Panc1 (cell line): ENCODE measurements around the gene IWS1. TPM values are rescaled to one million over a fixed set of nuclear protein-coding genes. Genes with fewer than 3 reads are reported as not detected.

Experiments
- ATAC-seq: fragments of 200-7000 bp; cut with Tn5 transposase; 2 replicates; pipeline ENCODE4 v1.9.1; 2020; ENCODE audit warnings: mild to moderate bottlenecking, moderate library complexity
- BruUV-seq: library from RNA; stranded (reverse); fragments of 400-500 nt; replicated peaks from 2 replicates; lab custom pipeline; 2021; lab: Mats Ljungman, UMichigan
- CTCF ChIA-PET: fragments of 300-600 bp; sonication (Branson Sonifier 250); formaldehyde crosslinking; loops from one replicate; lab custom pipeline; 2022; ENCODE audit warnings: antibody characterized with exemption; lab: Charles Lee
- POLR2A ChIA-PET: fragments of 300-600 bp; sonication (Branson Sonifier 250); formaldehyde crosslinking; loops from one replicate; lab custom pipeline; 2022; ENCODE audit warnings: antibody characterized with exemption; lab: Charles Lee
- DNase-seq: peaks from one replicate; pipeline ENCODE4 v3.0.0-alpha.2; 2010; ENCODE audit warnings: low read depth, low spot score
- H3K27ac ChIP-seq: 2 replicates; pipeline ENCODE4 v1.5.1; 2011; ENCODE audit warnings: mild to moderate bottlenecking, low read length, inconsistent platforms
- H3K27me3 ChIP-seq: fragments of 200-500 bp; sonication (Bioruptor generic); 2 replicates; pipeline ENCODE4 v1.6.0; 2014; ENCODE audit warnings: low read length, inconsistent platforms; ENCODE audit not compliant: control insufficient read depth, insufficient read depth
- H3K36me3 ChIP-seq: fragments of 200-500 bp; sonication (Bioruptor generic); 2 replicates; pipeline ENCODE4 v1.5.1; 2014; ENCODE audit warnings: inconsistent platforms, mild to moderate bottlenecking, low read length, moderate library complexity; ENCODE audit not compliant: control insufficient read depth, insufficient read depth
- H3K4me1 ChIP-seq: 2 replicates; pipeline ENCODE4 v1.5.1; 2011; ENCODE audit warnings: inconsistent platforms, mild to moderate bottlenecking, low read length, moderate library complexity; ENCODE audit not compliant: control insufficient read depth, insufficient read depth
- H3K4me3 ChIP-seq, 2 experiments: 2 replicates each; pipeline ENCODE4 v1.5.1; 2011 to 2012; ENCODE audit warnings: low read depth in 2 of 2, low read length in 2 of 2, mild to moderate bottlenecking in 2 of 2, inconsistent platforms in 1 of 2, moderate library complexity in 1 of 2
- H3K9me3 ChIP-seq: fragments of 200-500 bp; sonication (Bioruptor generic); 2 replicates; pipeline ENCODE4 v1.5.1; 2014; ENCODE audit warnings: low read depth, mild to moderate bottlenecking, inconsistent platforms, low read length, moderate library complexity; ENCODE audit not compliant: control insufficient read depth, insufficient read depth
- CTCF ChIP-seq: fragments of 450-650 bp; IDR thresholded peaks from 2 replicates; pipeline ENCODE4 v1.5.1; 2017; ENCODE audit warnings: mild to moderate bottlenecking
- POLR2AphosphoS5 ChIP-seq: IDR thresholded peaks from 2 replicates; pipeline ENCODE4 v1.6.1; 2012; ENCODE audit warnings: mild to moderate bottlenecking, low read depth, low read length, moderate library complexity
- REST ChIP-seq, 2 experiments: IDR thresholded peaks; 2 replicates each; pipeline ENCODE4 v1.6.1; 2011 to 2012; ENCODE audit warnings: low read depth in 2 of 2, control low read depth in 1 of 2, low read length in 1 of 2, mild to moderate bottlenecking in 1 of 2, moderate library complexity in 1 of 2; ENCODE audit not compliant: insufficient read depth in 1 of 2
- SIN3A ChIP-seq: IDR thresholded peaks from 2 replicates; pipeline ENCODE4 v1.6.1; 2012; ENCODE audit warnings: low read depth, mild to moderate bottlenecking, low read length, moderate library complexity, borderline replicate concordance; ENCODE audit not compliant: insufficient read depth
- TCF7L2 ChIP-seq: IDR thresholded peaks from 2 replicates; pipeline ENCODE4 v1.6.1; 2011; ENCODE audit warnings: mild to moderate bottlenecking, low read depth, low read length, inconsistent platforms
- in situ Hi-C: cut with HindIII; loops from 2 replicates; pipeline ENCODE4 v1.10.0; 2016; ENCODE audit warnings: low sequenced_read_pairs, low pct_unique_long_range_greater_than_20kb
- intact Hi-C: fragments of 100-400 bp; cut with micrococcal nuclease; formaldehyde crosslinking; loops from one replicate; pipeline ENCODE4 v1.10.0; 2022; ENCODE audit not compliant: unreplicated experiment
- total RNA-seq: library from RNA; stranded (reverse); gene quantifications from one replicate; pipeline ENCODE4 v1.2.1, GENCODE V29; 2021; ENCODE audit not compliant: unreplicated experiment

IWS1 gene
- total RNA-seq, 1 experiment from 2014 or later, result 48.6 TPM

GRCh38 chr2:127434515-127434914 lies 91.8 kb downstream of the IWS1 start:
- no peak overlapping the region for H3K27ac ChIP-seq
- no TSS peak for BruUV-seq
- CTCF ChIA-PET, result no interaction called here
- no peaks in the 10 kb centered on the region for H3K36me3 ChIP-seq
- H3K27me3 ChIP-seq, result no peaks in the 10 kb centered on the region
- POLR2A ChIA-PET, result no interaction called here
- no peaks in the 10 kb centered on the region for H3K4me1 ChIP-seq
- no peak for ATAC-seq
- TF ChIP-seq REST (IDR thresholded peaks at IDR 0.05; ENCODE audit: insufficient read depth in 1 of 2, low read depth in 2 of 2, low read length in 1 of 2), result no peak
- no peak for TF ChIP-seq POLR2AphosphoS5
- no peak for TF ChIP-seq SIN3A
- TF ChIP-seq TCF7L2, result no peak
- H3K9me3 ChIP-seq, result no peaks in the 10 kb centered on the region
- intact Hi-C loops, result no loop called here
- no peak overlapping the region for H3K4me3 ChIP-seq
- in situ Hi-C loops, result no loop called here
- no peak for DNase-seq

- no peak overlapping the region for H3K4me3 ChIP-seq
- TF ChIP-seq SIN3A, result no peak
- no peak for TF ChIP-seq TCF7L2
- no peak for TF ChIP-seq REST (IDR thresholded peaks at IDR 0.05; ENCODE audit: insufficient read depth in 1 of 2, low read depth in 2 of 2, low read length in 1 of 2)
- no peak for TF ChIP-seq CTCF
- TF ChIP-seq POLR2AphosphoS5, result no peak
- CTCF ChIA-PET, result no interaction called here
- H3K4me1 ChIP-seq, result no peaks in the 10 kb centered on the region
- no peaks in the 10 kb centered on the region for H3K9me3 ChIP-seq
- intact Hi-C loops (no loop called here), in situ Hi-C loops (no loop called here)
- POLR2A ChIA-PET, result no interaction called here
- BruUV-seq, result no TSS peak
- H3K27me3 ChIP-seq, result no peaks in the 10 kb centered on the region
- H3K36me3 ChIP-seq, result no peaks in the 10 kb centered on the region
- no peak for DNase-seq
- H3K27ac ChIP-seq, result no peak overlapping the region
- ATAC-seq, result no peak
These were observed 94.8 kb downstream of the IWS1 start for GRCh38 chr2:127431408-127432023.

Other genes with a start within 250 kb of the IWS1 start
- gene ERCC3, start 232.3 kb downstream of the IWS1 start, total RNA-seq, result 38.0 TPM
- gene MAP3K2, start 138.5 kb downstream of the IWS1 start, total RNA-seq, result 70.6 TPM
- gene PROC, start 108.1 kb downstream of the IWS1 start, total RNA-seq, result 1.1 TPM
- 0.15 TPM for gene MYO7B, start 9.2 kb upstream of the IWS1 start, total RNA-seq
- not detected for gene GPR17, start 119.7 kb upstream of the IWS1 start, total RNA-seq
- gene LIMS2, start 149.0 kb upstream of the IWS1 start, total RNA-seq, result 8.9 TPM
- 5.6 TPM for gene SFT2D3, start 175.0 kb upstream of the IWS1 start, total RNA-seq